ENCODE data around the gene ACTG1. TPM values are rescaled to one million over a fixed set of nuclear protein-coding genes. Genes with fewer than 3 reads are reported as not detected.

ACTG1 gene
- total RNA-seq, 1 donor from 2014 or later, result 2,441 TPM

DNA sequence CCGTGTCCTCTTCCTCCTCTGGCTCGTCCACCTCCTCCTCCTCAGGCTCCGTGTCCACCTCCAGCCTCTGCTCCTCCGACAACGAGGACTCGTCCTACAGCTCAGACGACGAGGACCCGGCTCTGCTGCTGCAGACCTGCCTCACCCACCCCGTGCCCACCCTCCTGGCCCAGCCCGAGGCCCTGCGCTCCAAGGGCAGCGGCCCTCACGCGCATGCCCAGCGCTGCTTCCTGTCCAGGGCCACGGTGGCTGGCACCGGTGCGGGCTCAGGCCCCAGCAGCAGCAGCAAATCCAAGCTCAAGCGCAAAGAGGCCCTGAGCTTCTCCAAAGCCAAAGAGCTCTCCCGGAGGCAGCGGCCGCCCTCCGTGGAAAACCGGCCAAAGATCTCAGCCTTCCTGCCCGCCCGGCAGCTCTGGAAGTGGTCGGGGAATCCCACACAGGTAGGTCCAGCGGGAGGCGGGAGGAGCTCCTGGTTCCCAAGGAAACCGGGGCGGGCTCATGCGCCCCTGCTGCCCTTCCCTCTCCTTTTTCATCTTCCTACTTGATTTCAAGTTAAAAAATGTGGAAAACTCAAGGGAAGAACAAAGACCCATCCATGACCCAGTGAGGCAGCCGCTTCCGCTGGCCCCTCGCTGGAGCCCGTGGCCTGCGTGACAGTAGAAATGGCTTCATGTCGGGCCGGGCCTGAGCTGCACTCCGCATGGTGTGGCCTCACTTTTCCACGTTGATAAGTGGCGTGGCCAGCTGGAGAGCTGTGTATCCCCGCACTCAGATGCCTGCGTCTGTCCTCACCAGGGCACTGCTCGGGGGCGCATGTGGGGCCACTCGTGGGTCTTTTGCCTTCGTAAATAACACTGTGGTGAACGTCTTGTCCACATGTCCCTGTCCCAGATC is 50.7 kb downstream of the ACTG1 start:
- Histone ChIP-seq H3K4me1 (no peaks in the 10 kb centered on the region), H3K27ac (no peak overlapping the region), H3K4me3 (no peak overlapping the region), H3K27me3 (no peaks in the 10 kb centered on the region), H3K36me3 (no peaks in the 10 kb centered on the region), H3K9me3 (no peaks in the 10 kb centered on the region)
- no peak for DNase-seq (ENCODE audit: extremely low spot score in 2 of 2)
- no peak for TF ChIP-seq POLR2AphosphoS5 (IDR thresholded peaks at IDR 0.05; ENCODE audit: insufficient read depth in 1 of 2, low read depth in 1 of 2)
- no peak for TF ChIP-seq POLR2A (IDR thresholded peaks at IDR 0.05)
- TF ChIP-seq, protein P1, sequence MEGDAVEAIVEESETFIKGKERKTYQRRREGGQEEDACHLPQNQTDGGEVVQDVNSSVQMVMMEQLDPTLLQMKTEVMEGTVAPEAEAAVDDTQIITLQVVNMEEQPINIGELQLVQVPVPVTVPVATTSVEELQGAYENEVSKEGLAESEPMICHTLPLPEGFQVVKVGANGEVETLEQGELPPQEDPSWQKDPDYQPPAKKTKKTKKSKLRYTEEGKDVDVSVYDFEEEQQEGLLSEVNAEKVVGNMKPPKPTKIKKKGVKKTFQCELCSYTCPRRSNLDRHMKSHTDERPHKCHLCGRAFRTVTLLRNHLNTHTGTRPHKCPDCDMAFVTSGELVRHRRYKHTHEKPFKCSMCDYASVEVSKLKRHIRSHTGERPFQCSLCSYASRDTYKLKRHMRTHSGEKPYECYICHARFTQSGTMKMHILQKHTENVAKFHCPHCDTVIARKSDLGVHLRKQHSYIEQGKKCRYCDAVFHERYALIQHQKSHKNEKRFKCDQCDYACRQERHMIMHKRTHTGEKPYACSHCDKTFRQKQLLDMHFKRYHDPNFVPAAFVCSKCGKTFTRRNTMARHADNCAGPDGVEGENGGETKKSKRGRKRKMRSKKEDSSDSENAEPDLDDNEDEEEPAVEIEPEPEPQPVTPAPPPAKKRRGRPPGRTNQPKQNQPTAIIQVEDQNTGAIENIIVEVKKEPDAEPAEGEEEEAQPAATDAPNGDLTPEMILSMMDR (IDR thresholded peaks at IDR 0.05), result no peak
- intact Hi-C loops (cut with DNase I), result no loop called here

- intact Hi-C loops (cut with DNase I), result no loop called here
- TF ChIP-seq POLR2AphosphoS5 (IDR thresholded peaks at IDR 0.05; ENCODE audit: insufficient read depth in 1 of 2, low read depth in 1 of 2) (no peak), POLR2A (IDR thresholded peaks at IDR 0.05) (no peak)
- TF ChIP-seq, protein P1 (IDR thresholded peaks at IDR 0.05), result no peak
- H3K4me3 ChIP-seq, result no peak overlapping the region
- H3K27ac ChIP-seq, result no peak overlapping the region
- DNase-seq (ENCODE audit: extremely low spot score in 2 of 2), result no peak
- no peaks in the 10 kb centered on the region for H3K9me3 ChIP-seq
- H3K36me3 ChIP-seq, result no peaks in the 10 kb centered on the region
- no peaks in the 10 kb centered on the region for H3K4me1 ChIP-seq
- no peaks in the 10 kb centered on the region for H3K27me3 ChIP-seq
Observed at GRCh38 chr17:81460856-81461460, 51.6 kb downstream of the ACTG1 start.

Other genes with a start within 250 kb of the ACTG1 start
- gene SLC38A10, start 217.5 kb downstream of the ACTG1 start, total RNA-seq, result 67.5 TPM
- gene BAHCC1, start 117.3 kb downstream of the ACTG1 start, total RNA-seq, result 9.1 TPM
- 6.6 TPM for gene FSCN2, start 15.6 kb upstream of the ACTG1 start, total RNA-seq
- 21.4 TPM for gene FAAP100, start 39.6 kb upstream of the ACTG1 start, total RNA-seq
- 68.3 TPM for gene NPLOC4, start 124.3 kb upstream of the ACTG1 start, total RNA-seq
- gene TSPAN10, start 124.4 kb upstream of the ACTG1 start, total RNA-seq, result not detected
- not detected for gene PDE6G, start 143.7 kb upstream of the ACTG1 start, total RNA-seq
- 43.0 TPM for gene OXLD1, start 153.8 kb upstream of the ACTG1 start, total RNA-seq
- 13.8 TPM for gene CCDC137, start 153.9 kb upstream of the ACTG1 start, total RNA-seq
- 24.1 TPM for gene ARL16, start 171.0 kb upstream of the ACTG1 start, total RNA-seq
- gene HGS, start 171.2 kb upstream of the ACTG1 start, total RNA-seq, result 72.9 TPM
- gene MRPL12, start 190.6 kb upstream of the ACTG1 start, total RNA-seq, result 77.3 TPM
- gene SLC25A10, start 199.5 kb upstream of the ACTG1 start, total RNA-seq, result 2.9 TPM

Measured in vagina (tissue), 2 donors.